Measurements from ENCODE around the gene ADAM15.

GRCh38 chr1:155008015-155008941, 42.8 kb upstream of the ADAM15 start:
- TF ChIP-seq ATF3 (CRISPR knock-in tag; conservative IDR thresholded peaks at IDR 0.05) (no peak), ELF4 (CRISPR knock-in tag; IDR thresholded peaks at IDR 0.05; ENCODE audit: low read depth) (no peak), FOXJ3 (CRISPR knock-in tag; IDR thresholded peaks at IDR 0.05; ENCODE audit: borderline replicate concordance) (no peak), RELA (CRISPR knock-in tag; IDR thresholded peaks at IDR 0.05; ENCODE audit: borderline replicate concordance) (no peak), ARID4B (CRISPR knock-in tag; IDR thresholded peaks at IDR 0.05; ENCODE audit: borderline replicate concordance) (no peak), SMAD4 (CRISPR knock-in tag; IDR thresholded peaks at IDR 0.05) (no peak), TCF7 (CRISPR knock-in tag; IDR thresholded peaks at IDR 0.05; ENCODE audit: low read depth) (no peak)
- TF ChIP-seq, protein P1, sequence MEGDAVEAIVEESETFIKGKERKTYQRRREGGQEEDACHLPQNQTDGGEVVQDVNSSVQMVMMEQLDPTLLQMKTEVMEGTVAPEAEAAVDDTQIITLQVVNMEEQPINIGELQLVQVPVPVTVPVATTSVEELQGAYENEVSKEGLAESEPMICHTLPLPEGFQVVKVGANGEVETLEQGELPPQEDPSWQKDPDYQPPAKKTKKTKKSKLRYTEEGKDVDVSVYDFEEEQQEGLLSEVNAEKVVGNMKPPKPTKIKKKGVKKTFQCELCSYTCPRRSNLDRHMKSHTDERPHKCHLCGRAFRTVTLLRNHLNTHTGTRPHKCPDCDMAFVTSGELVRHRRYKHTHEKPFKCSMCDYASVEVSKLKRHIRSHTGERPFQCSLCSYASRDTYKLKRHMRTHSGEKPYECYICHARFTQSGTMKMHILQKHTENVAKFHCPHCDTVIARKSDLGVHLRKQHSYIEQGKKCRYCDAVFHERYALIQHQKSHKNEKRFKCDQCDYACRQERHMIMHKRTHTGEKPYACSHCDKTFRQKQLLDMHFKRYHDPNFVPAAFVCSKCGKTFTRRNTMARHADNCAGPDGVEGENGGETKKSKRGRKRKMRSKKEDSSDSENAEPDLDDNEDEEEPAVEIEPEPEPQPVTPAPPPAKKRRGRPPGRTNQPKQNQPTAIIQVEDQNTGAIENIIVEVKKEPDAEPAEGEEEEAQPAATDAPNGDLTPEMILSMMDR (IDR thresholded peaks at IDR 0.05): no peak

All from WTC11 (cell line).